Activated CD4-positive, alpha-beta T cell treated with anti-CD3 and anti-CD28 coated beads for 36 hours (primary cell): ENCODE measurements around the gene PARS2. TPM values are rescaled to one million over a fixed set of nuclear protein-coding genes. Genes with fewer than 3 reads are reported as not detected.

Source experiments
- ATAC-seq: fragments of 200-7000 bp; cut with Tn5 transposase; one replicate; pipeline ENCODE4 v1.10.0; 2021; ENCODE audit warnings: mild to moderate bottlenecking, moderate library complexity
- CTCF ChIA-PET: fragments of 350-600 bp; sonication (Branson Sonifier 250); formaldehyde crosslinking; loops from one replicate; lab custom pipeline; 2021; ENCODE audit warnings: antibody characterized with exemption; lab: Charles Lee
- POLR2A ChIA-PET: fragments of 350-600 bp; sonication (Branson Sonifier 250); formaldehyde crosslinking; loops from one replicate; lab custom pipeline; 2021; ENCODE audit warnings: antibody characterized with exemption, inconsistent platforms; lab: Charles Lee
- DNase-seq: peaks from one replicate; pipeline ENCODE4 v3.0.0-alpha.2; 2020
- H3K27ac Mint-ChIP-seq: one replicate; pipeline ENCODE4 v1.8.0; 2021; ENCODE audit warnings: mixed read lengths
- H3K27me3 Mint-ChIP-seq: one replicate; pipeline ENCODE4 v1.8.0; 2021; ENCODE audit warnings: mixed read lengths
- H3K36me3 Mint-ChIP-seq: one replicate; pipeline ENCODE4 v1.8.0; 2021; ENCODE audit warnings: low read depth, mixed read lengths
- H3K4me1 Mint-ChIP-seq: one replicate; pipeline ENCODE4 v1.8.0; 2021; ENCODE audit warnings: mixed read lengths
- H3K4me3 Mint-ChIP-seq: one replicate; pipeline ENCODE4 v1.8.0; 2021; ENCODE audit warnings: mild to moderate bottlenecking, moderate library complexity, mixed read lengths
- H3K9me3 Mint-ChIP-seq: one replicate; pipeline ENCODE4 v1.8.0; 2021; ENCODE audit warnings: low read depth, mixed read lengths
- intact Hi-C, 2 experiments: fragments of 100-400 bp; cut with DNase I in 1 of 2; cut with micrococcal nuclease in 1 of 2; formaldehyde crosslinking; loops; one replicate each; pipeline versions ENCODE4 v1.14.2 to v1.15.1; 2022 to 2024; cut with DNase I, micrococcal nuclease
- total RNA-seq, 2 experiments: library from RNA; stranded (reverse); gene quantifications; one replicate each; pipeline ENCODE4 v1.2.3, GENCODE V29; 2021

The PARS2 gene
- total RNA-seq, 2 experiments from 2014 or later, result 6.3 to 6.8 TPM

DNA sequence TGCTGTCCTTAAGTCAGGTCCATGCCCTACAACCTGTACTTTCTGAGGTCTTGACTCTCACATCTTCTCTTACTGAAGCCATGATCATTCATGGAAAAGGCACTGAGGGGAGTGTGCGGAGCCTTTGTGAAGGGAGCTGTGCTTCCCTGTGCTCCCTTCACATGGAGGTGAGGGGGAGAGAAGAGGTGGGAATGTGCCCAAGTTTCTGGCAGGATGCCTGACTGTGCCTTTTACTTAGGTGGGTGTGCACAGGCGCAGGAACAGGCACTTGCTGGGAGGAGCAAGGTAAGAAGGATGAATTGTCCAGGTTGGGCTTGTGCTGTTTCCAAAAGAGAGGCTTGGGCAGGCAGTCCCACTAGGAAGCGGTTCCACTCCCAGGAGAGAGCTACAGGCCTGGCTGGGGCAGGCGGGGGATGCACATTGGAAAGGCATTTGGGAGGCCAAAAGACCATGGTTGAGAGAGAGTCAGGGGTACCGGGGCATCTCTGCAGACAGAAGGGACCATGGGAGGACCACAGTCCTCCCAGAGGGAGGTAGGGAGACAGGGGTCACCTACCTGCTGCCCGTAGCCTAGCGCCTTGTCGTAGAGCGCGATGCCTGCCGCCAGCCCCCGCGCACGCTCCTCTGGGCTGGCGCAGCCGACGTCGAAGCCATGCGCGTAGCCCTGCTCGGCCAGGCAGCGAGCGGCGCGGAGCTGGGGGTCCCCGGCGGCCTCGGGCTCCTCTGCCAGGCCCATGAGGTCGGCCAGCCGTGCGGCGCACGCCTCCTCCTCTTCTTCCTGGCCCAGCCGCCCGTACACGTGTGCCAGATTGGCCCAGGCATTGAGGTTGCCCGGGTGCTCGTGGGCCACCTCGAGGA lies 35.9 kb upstream of the PARS2 start:
- no peaks in the 10 kb centered on the region for H3K27me3 Mint-ChIP-seq
- CTCF ChIA-PET, result interaction anchor here (0.6 to 2.0 kb wide), 9 partner anchors 7 to 940 kb away, joined by 3 to 13 read pairs (median 3); no protein-coding TSS in a partner anchor
- no peak for DNase-seq
- intact Hi-C loops, result loop anchor here (2.0 to 10.0 kb wide), 6 partner anchors 305 to 961 kb away; partner anchors contain the start of genes CYB5RL (in 1 of the 2), MRPL37 (in 1 of the 2) and NDC1 (in 1 of the 2)
- ATAC-seq, result no peak
- POLR2A ChIA-PET, result interaction anchor here (1.1 kb wide), 1 partner anchor 84 kb away, joined by 4 read pairs; no protein-coding TSS in a partner anchor
- no peaks in the 10 kb centered on the region for H3K9me3 Mint-ChIP-seq
- peaks cover 58% of the 10 kb centered on the region for H3K4me1 Mint-ChIP-seq
- H3K36me3 Mint-ChIP-seq, result no peaks in the 10 kb centered on the region
- H3K4me3 Mint-ChIP-seq, result peak overlapping the region; percentile 77
- H3K27ac Mint-ChIP-seq, result peak overlapping the region; percentile 86

DNA sequence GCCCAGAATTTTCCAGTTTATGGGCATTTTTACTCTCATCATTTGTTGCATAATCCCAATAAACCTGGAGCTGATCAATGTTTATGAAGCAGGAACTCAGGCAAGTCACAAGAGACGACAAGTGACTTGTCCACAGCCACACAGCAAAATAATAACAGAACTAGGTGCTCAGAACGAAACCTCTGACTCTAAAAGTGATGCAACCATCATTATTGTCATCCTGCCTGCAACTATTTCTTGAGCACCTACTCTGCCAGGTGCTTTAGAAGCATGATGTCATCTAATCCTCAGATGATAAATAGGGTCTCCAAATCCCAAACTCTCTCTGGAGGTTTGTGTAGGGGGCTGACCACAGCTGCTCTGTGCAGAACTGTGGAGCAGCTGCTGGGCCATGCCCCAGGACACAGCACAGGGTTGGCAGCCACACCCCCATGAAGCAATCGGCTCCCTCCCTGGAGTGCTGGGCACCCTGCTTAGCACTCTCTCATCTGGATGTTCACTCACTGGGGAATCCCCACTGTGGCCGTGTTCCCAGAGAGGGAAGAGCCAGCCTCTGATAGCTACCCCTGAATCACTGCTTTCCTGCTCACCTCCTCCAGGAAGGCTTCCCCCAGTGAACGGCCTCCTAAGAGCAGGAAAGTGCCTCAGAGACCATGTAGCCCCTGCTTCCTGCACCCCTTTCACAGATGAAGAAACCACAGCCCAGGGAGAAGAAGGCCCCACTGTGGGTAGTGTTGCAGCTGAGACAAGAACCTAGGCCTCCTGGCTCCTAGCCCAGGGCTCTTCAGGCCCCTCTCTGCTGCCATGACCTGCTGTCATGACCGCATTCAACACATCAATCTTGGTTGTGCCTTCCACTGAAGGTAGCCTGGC lies 34.7 kb upstream of the PARS2 start:
- DNase-seq, result peak; percentile 79
- ChIA-PET POLR2A (no interaction called here), CTCF (interaction anchor here (0.9 to 1.2 kb wide), 3 partner anchors 9 to 33 kb away, joined by 3 to 7 read pairs (median 4); no protein-coding TSS in a partner anchor)
- H3K4me3 Mint-ChIP-seq, result peak overlapping the region; percentile 77
- ATAC-seq, result peak; percentile 67
- intact Hi-C loops, result loop anchor here (1.0 to 10.0 kb wide), 8 partner anchors 35 to 1472 kb away; partner anchors contain the start of genes DHCR24 (in 1 of the 2), PARS2 (in 1 of the 2), TCEANC2 (in 1 of the 2) and TMEM59 (in 1 of the 2)
- H3K27me3 Mint-ChIP-seq, result no peaks in the 10 kb centered on the region
- H3K27ac Mint-ChIP-seq, result peak overlapping the region; percentile 86
- no peaks in the 10 kb centered on the region for H3K36me3 Mint-ChIP-seq
- H3K9me3 Mint-ChIP-seq, result no peaks in the 10 kb centered on the region
- peaks cover 60% of the 10 kb centered on the region for H3K4me1 Mint-ChIP-seq

DNA sequence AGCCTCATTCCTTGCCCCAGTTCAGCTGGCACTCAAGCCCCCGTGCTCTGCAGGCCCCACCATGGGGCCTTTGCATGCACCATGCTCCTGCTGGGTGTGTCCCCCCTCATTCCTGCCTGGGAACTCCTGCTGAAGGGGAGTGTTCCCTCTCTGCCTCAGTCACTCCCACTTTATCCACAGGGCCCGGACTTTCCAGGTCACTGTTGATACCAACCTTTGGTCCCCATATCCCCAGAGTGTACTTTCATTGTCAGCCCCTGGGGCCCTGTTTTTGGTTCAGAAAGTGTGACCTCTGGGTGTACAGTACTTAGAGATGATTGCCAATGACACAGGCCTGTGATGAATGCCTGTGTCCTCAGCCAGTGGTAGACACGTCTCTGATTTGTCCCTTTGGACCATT lies 33.9 kb upstream of the PARS2 start:
- no peak overlapping the region for H3K4me3 Mint-ChIP-seq
- H3K27ac Mint-ChIP-seq, result peak overlapping the region; percentile 86
- DNase-seq (no peak), ATAC-seq (no peak)
- H3K36me3 Mint-ChIP-seq, result no peaks in the 10 kb centered on the region
- ChIA-PET CTCF (interaction anchor here (0.9 to 1.2 kb wide), 2 partner anchors 8 to 32 kb away, joined by 3 to 7 read pairs; no protein-coding TSS in a partner anchor), POLR2A (no interaction called here)
- intact Hi-C loops, result loop anchor here (1.0 to 10.0 kb wide), 6 partner anchors 81 to 1471 kb away; partner anchors contain the start of genes DHCR24 (in 1 of the 2), TCEANC2 (in 1 of the 2), TMEM59 (in 1 of the 2) and YIPF1 (in 1 of the 2)
- no peaks in the 10 kb centered on the region for H3K9me3 Mint-ChIP-seq
- no peaks in the 10 kb centered on the region for H3K27me3 Mint-ChIP-seq
- peaks cover 58% of the 10 kb centered on the region for H3K4me1 Mint-ChIP-seq

DNA sequence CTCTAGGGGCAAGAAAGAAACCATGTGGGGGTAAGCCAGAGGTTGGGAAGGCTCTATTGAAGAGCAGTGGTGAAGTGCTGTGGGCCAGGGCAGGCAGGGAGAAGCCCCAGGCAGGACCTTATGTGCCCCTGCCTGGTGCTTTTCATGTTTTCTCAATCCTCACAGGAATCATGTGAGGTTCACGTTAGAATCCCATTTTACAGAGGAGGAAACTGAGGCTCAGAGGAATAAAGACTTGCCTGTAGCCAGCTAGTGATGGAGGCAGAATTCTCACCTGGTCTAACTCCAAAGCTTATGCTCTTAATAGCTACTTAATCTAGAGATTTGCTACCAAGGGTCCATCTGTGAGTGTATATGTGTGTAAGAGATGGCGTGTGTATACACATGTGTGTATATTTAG lies 32.6 kb upstream of the PARS2 start:
- peak overlapping the region; percentile 67 for H3K27ac Mint-ChIP-seq
- POLR2A ChIA-PET, result no interaction called here

DNA sequence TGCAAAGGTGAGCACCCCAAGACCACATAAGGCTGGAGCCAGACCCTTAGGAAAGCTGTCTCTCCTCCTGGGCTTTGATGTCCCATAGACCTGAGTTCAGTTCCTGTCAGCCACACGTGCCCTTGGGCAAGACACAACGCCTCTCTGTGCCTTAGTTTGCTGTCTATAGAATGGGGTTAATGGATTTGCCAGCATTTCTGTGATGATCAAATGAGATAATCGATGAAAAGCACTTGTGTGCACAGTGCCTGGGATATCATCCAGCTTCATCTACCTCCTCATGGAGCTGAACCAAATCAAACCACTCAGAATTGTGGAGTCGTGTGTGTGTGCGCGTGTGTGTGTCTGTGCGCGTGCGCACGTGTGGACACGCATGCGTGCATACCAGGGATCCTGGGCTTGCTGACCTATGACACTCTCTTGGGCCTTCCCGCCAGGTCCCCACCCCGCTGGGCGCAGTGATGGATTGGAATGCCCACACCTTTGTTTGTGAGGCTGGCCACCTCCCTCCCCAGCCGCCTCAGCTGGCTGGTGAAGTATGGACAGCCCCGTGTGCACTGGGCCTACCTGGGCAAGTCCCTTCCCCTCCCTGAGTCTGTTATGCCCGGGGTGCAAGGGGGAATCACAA lies 31.6 kb upstream of the PARS2 start:
- Mint-ChIP-seq H3K27me3 (no peaks in the 10 kb centered on the region), H3K4me1 (peaks cover 49% of the 10 kb centered on the region), H3K4me3 (no peak overlapping the region), H3K27ac (no peak overlapping the region), H3K36me3 (peaks cover 5% of the 10 kb centered on the region), H3K9me3 (peaks cover 2% of the 10 kb centered on the region)
- CTCF ChIA-PET, result interaction anchor here (0.7 to 1.3 kb wide), 3 partner anchors 14 to 200 kb away, joined by 3 read pairs; no protein-coding TSS in a partner anchor
- DNase-seq, result no peak
- POLR2A ChIA-PET, result no interaction called here
- no peak for ATAC-seq
- intact Hi-C loops, result loop anchor here in 1 of 2 experiments (10.0 kb wide), 1 partner anchor 911 kb away; the partner anchor contains the start of gene YIPF1

More for the DNA sequence above, 32.6 kb upstream of the PARS2 start:
- intact Hi-C loops, result loop anchor here in 1 of 2 experiments (10.0 kb wide), 1 partner anchor 912 kb away; the partner anchor contains the start of gene YIPF1
- H3K36me3 Mint-ChIP-seq, result peaks cover 2% of the 10 kb centered on the region
- peaks cover 56% of the 10 kb centered on the region for H3K4me1 Mint-ChIP-seq
- ATAC-seq, result no peak
- DNase-seq, result no peak
- CTCF ChIA-PET, result interaction anchor here (1.0 kb wide), 1 partner anchor 13 kb away, joined by 3 read pairs; no protein-coding TSS in a partner anchor
- H3K9me3 Mint-ChIP-seq, result peaks cover 2% of the 10 kb centered on the region
- H3K4me3 Mint-ChIP-seq, result no peak overlapping the region
- H3K27me3 Mint-ChIP-seq, result no peaks in the 10 kb centered on the region

DNA sequence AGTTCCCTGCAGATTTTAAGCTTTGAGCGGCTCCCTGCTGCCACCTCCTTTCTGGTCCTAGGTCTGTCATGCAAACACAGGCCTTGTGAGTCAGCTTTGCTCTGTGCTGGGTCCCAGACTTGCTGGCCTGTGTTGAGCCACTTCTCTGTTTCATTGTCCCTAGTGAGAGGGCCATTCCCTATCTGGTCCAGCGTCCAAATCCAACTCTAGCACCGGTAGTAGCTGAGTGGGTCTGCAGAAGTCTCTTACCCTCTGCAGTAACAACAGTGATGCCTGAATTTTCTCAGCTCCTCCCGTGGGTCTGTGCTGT lies 31.0 kb upstream of the PARS2 start:
- ChIA-PET POLR2A (no interaction called here), CTCF (interaction anchor here (0.7 to 1.3 kb wide), 2 partner anchors 28 to 201 kb away, joined by 3 read pairs; no protein-coding TSS in a partner anchor)
- H3K36me3 Mint-ChIP-seq, result peaks cover 5% of the 10 kb centered on the region
- H3K27ac Mint-ChIP-seq, result peak overlapping the region; percentile 63
- no peak overlapping the region for H3K4me3 Mint-ChIP-seq
- no peak for ATAC-seq
- H3K9me3 Mint-ChIP-seq, result peaks cover 2% of the 10 kb centered on the region
- intact Hi-C loops, result loop anchor here in 1 of 2 experiments (10.0 kb wide), 1 partner anchor 911 kb away; the partner anchor contains the start of gene YIPF1
- no peaks in the 10 kb centered on the region for H3K27me3 Mint-ChIP-seq
- H3K4me1 Mint-ChIP-seq, result peaks cover 49% of the 10 kb centered on the region
- DNase-seq, result no peak

DNA sequence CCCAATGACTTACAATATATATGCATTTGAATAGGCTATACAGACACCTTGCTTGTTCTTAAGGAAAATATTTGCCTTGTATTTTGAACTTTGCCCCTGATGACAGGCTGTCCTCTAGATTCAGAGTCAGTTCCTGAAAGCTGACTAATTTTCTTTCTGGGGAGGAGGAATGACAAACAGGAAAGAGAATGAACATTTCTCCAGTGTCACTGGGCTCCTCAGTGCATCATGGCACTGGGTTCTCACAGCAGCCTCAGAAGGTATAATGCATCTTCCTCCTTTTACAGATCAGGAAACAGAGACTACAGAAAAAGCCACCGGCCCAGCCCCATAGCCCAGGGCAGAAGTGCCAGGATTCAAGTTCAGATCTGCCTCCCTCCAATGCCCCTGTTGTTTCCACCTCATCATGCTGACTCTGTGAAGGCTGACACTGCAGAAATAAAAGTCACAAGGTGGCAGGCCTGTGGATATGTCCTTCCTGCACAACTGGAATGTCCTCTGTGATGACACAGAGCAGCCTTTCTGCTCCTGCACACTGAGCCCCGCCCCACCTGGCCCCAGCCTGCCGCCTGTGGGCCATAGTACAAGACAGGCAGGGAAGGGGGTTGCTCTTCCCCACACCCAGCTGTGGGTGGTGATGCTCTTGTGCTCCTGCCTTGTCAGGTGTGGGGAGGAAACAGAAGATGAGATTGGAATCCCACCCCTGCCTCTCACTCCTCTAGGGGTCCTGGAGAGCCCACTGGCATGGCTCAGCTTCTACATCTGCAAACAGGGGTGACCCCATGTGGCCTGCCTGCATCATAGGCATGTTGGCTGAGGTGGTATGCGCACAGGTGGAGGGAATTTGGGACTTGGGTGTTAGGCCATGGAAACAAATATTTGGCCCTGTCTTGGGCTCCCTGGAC lies 30.4 kb upstream of the PARS2 start:
- intact Hi-C loops, result loop anchor here in 1 of 2 experiments (10.0 kb wide), 1 partner anchor 910 kb away; the partner anchor contains the start of gene YIPF1
- no peaks in the 10 kb centered on the region for H3K27me3 Mint-ChIP-seq
- CTCF ChIA-PET, result interaction anchor here (0.7 to 0.8 kb wide), 2 partner anchors 11 to 201 kb away, joined by 3 to 4 read pairs; no protein-coding TSS in a partner anchor
- H3K9me3 Mint-ChIP-seq, result peaks cover 2% of the 10 kb centered on the region
- ATAC-seq, result peak; percentile 16
- peaks cover 5% of the 10 kb centered on the region for H3K36me3 Mint-ChIP-seq
- POLR2A ChIA-PET, result no interaction called here
- peaks cover 43% of the 10 kb centered on the region for H3K4me1 Mint-ChIP-seq
- peak overlapping the region; percentile 63 for H3K27ac Mint-ChIP-seq
- H3K4me3 Mint-ChIP-seq, result no peak overlapping the region
- DNase-seq, result peak; percentile 24

DNA sequence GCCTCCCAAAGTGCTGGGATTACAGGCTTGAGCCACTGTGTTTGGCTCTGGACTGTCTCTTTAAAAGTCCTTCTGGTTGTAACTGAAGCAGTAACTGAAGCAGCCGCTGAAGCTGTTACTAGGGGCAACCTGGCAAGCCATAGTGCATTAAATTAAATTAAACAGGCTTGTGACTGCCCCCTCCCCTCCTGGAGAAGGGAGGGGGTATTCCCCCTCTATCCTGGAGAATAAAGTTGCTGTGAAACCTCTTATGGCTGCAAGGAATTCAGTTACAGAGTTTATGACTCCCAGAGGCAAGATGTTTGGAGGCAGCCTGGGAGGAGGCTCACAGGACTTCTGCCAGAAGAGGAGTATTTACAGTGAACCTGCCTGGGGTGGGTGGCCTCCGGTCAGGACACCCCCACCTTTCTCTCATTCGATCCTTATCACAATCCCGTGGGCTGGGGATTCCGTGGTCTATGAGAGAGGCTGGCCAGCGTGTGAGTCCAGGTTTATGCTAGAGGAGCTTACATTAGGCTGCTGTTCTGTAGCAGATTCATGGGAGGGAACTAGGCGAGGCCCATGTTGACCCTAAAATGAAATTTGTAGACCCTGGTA lies 28.5 kb upstream of the PARS2 start:
- ChIA-PET CTCF (interaction anchor here (0.6 to 2.3 kb wide), 9 partner anchors 8 to 308 kb away, joined by 3 to 14 read pairs (median 5); partner anchors contain the start of gene TTC22), POLR2A (interaction anchor here (0.7 to 1.0 kb wide), 2 partner anchors 76 to 153 kb away, joined by 3 read pairs; no protein-coding TSS in a partner anchor)
- intact Hi-C loops, result loop anchor here (1.0 to 10.0 kb wide), 2 partner anchors 120 to 908 kb away; partner anchors contain the start of gene YIPF1 (in 1 of the 2)

More for the DNA sequence above, 28.5 kb upstream of the PARS2 start:
- no peak overlapping the region for H3K4me3 Mint-ChIP-seq
- H3K36me3 Mint-ChIP-seq, result peaks cover 5% of the 10 kb centered on the region
- DNase-seq, result no peak
- H3K27ac Mint-ChIP-seq, result no peak overlapping the region
- ATAC-seq, result no peak
- H3K27me3 Mint-ChIP-seq, result no peaks in the 10 kb centered on the region
- peaks cover 2% of the 10 kb centered on the region for H3K9me3 Mint-ChIP-seq
- H3K4me1 Mint-ChIP-seq, result peaks cover 24% of the 10 kb centered on the region
